Panc1 (cell line): ENCODE measurements around the gene WLS. TPM values are rescaled to one million over a fixed set of nuclear protein-coding genes. Genes with fewer than 3 reads are reported as not detected.

ENCODE experiments used
- ATAC-seq: fragments of 200-7000 bp; cut with Tn5 transposase; 2 replicates; pipeline ENCODE4 v1.9.1; 2020; ENCODE audit warnings: mild to moderate bottlenecking, moderate library complexity
- BruUV-seq: library from RNA; stranded (reverse); fragments of 400-500 nt; replicated peaks from 2 replicates; lab custom pipeline; 2021; lab: Mats Ljungman, UMichigan
- CTCF ChIA-PET: fragments of 300-600 bp; sonication (Branson Sonifier 250); formaldehyde crosslinking; loops from one replicate; lab custom pipeline; 2022; ENCODE audit warnings: antibody characterized with exemption; lab: Charles Lee
- POLR2A ChIA-PET: fragments of 300-600 bp; sonication (Branson Sonifier 250); formaldehyde crosslinking; loops from one replicate; lab custom pipeline; 2022; ENCODE audit warnings: antibody characterized with exemption; lab: Charles Lee
- DNase-seq: peaks from one replicate; pipeline ENCODE4 v3.0.0-alpha.2; 2010; ENCODE audit warnings: low read depth, low spot score
- H3K27ac ChIP-seq: 2 replicates; pipeline ENCODE4 v1.5.1; 2011; ENCODE audit warnings: mild to moderate bottlenecking, low read length, inconsistent platforms
- H3K27me3 ChIP-seq: fragments of 200-500 bp; sonication (Bioruptor generic); 2 replicates; pipeline ENCODE4 v1.6.0; 2014; ENCODE audit warnings: low read length, inconsistent platforms; ENCODE audit not compliant: control insufficient read depth, insufficient read depth
- H3K36me3 ChIP-seq: fragments of 200-500 bp; sonication (Bioruptor generic); 2 replicates; pipeline ENCODE4 v1.5.1; 2014; ENCODE audit warnings: inconsistent platforms, mild to moderate bottlenecking, low read length, moderate library complexity; ENCODE audit not compliant: control insufficient read depth, insufficient read depth
- H3K4me1 ChIP-seq: 2 replicates; pipeline ENCODE4 v1.5.1; 2011; ENCODE audit warnings: inconsistent platforms, mild to moderate bottlenecking, low read length, moderate library complexity; ENCODE audit not compliant: control insufficient read depth, insufficient read depth
- H3K4me3 ChIP-seq, 2 experiments: 2 replicates each; pipeline ENCODE4 v1.5.1; 2011 to 2012; ENCODE audit warnings: low read depth in 2 of 2, low read length in 2 of 2, mild to moderate bottlenecking in 2 of 2, inconsistent platforms in 1 of 2, moderate library complexity in 1 of 2
- H3K9me3 ChIP-seq: fragments of 200-500 bp; sonication (Bioruptor generic); 2 replicates; pipeline ENCODE4 v1.5.1; 2014; ENCODE audit warnings: low read depth, mild to moderate bottlenecking, inconsistent platforms, low read length, moderate library complexity; ENCODE audit not compliant: control insufficient read depth, insufficient read depth
- CTCF ChIP-seq: fragments of 450-650 bp; IDR thresholded peaks from 2 replicates; pipeline ENCODE4 v1.5.1; 2017; ENCODE audit warnings: mild to moderate bottlenecking
- POLR2AphosphoS5 ChIP-seq: IDR thresholded peaks from 2 replicates; pipeline ENCODE4 v1.6.1; 2012; ENCODE audit warnings: mild to moderate bottlenecking, low read depth, low read length, moderate library complexity
- SIN3A ChIP-seq: IDR thresholded peaks from 2 replicates; pipeline ENCODE4 v1.6.1; 2012; ENCODE audit warnings: low read depth, mild to moderate bottlenecking, low read length, moderate library complexity, borderline replicate concordance; ENCODE audit not compliant: insufficient read depth
- TCF7L2 ChIP-seq: IDR thresholded peaks from 2 replicates; pipeline ENCODE4 v1.6.1; 2011; ENCODE audit warnings: mild to moderate bottlenecking, low read depth, low read length, inconsistent platforms
- in situ Hi-C: cut with HindIII; loops from 2 replicates; pipeline ENCODE4 v1.10.0; 2016; ENCODE audit warnings: low sequenced_read_pairs, low pct_unique_long_range_greater_than_20kb
- intact Hi-C: fragments of 100-400 bp; cut with micrococcal nuclease; formaldehyde crosslinking; loops from one replicate; pipeline ENCODE4 v1.10.0; 2022; ENCODE audit not compliant: unreplicated experiment
- total RNA-seq: library from RNA; stranded (reverse); gene quantifications from one replicate; pipeline ENCODE4 v1.2.1, GENCODE V29; 2021; ENCODE audit not compliant: unreplicated experiment
- TF ChIP-seq, protein P1 (sequence below), 2 experiments: IDR thresholded peaks; 2 replicates each; pipeline ENCODE4 v1.6.1; 2011 to 2012; ENCODE audit warnings: low read depth in 2 of 2, control low read depth in 1 of 2, low read length in 1 of 2, mild to moderate bottlenecking in 1 of 2, moderate library complexity in 1 of 2; ENCODE audit not compliant: insufficient read depth in 1 of 2

WLS gene
- total RNA-seq, 1 experiment from 2014 or later, result 29.6 TPM

GRCh38 chr1:68217618-68218017 lies 14.7 kb downstream of the WLS start:
- POLR2A ChIA-PET, result no interaction called here
- DNase-seq (no peak), ATAC-seq (no peak)
- intact Hi-C loops, result no loop called here
- no peak overlapping the region for H3K27ac ChIP-seq
- CTCF ChIA-PET, result no interaction called here
- no peak overlapping the region for H3K4me3 ChIP-seq
- no peaks in the 10 kb centered on the region for H3K4me1 ChIP-seq
- no peaks in the 10 kb centered on the region for H3K36me3 ChIP-seq
- H3K9me3 ChIP-seq, result no peaks in the 10 kb centered on the region
- BruUV-seq, result no TSS peak
- no peaks in the 10 kb centered on the region for H3K27me3 ChIP-seq
- in situ Hi-C loops, result no loop called here
- TF ChIP-seq, protein P1, sequence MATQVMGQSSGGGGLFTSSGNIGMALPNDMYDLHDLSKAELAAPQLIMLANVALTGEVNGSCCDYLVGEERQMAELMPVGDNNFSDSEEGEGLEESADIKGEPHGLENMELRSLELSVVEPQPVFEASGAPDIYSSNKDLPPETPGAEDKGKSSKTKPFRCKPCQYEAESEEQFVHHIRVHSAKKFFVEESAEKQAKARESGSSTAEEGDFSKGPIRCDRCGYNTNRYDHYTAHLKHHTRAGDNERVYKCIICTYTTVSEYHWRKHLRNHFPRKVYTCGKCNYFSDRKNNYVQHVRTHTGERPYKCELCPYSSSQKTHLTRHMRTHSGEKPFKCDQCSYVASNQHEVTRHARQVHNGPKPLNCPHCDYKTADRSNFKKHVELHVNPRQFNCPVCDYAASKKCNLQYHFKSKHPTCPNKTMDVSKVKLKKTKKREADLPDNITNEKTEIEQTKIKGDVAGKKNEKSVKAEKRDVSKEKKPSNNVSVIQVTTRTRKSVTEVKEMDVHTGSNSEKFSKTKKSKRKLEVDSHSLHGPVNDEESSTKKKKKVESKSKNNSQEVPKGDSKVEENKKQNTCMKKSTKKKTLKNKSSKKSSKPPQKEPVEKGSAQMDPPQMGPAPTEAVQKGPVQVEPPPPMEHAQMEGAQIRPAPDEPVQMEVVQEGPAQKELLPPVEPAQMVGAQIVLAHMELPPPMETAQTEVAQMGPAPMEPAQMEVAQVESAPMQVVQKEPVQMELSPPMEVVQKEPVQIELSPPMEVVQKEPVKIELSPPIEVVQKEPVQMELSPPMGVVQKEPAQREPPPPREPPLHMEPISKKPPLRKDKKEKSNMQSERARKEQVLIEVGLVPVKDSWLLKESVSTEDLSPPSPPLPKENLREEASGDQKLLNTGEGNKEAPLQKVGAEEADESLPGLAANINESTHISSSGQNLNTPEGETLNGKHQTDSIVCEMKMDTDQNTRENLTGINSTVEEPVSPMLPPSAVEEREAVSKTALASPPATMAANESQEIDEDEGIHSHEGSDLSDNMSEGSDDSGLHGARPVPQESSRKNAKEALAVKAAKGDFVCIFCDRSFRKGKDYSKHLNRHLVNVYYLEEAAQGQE (IDR thresholded peaks at IDR 0.05; ENCODE audit: insufficient read depth in 1 of 2, low read depth in 2 of 2, low read length in 1 of 2), result no peak
- no peak for TF ChIP-seq SIN3A
- TF ChIP-seq POLR2AphosphoS5, result no peak
- no peak for TF ChIP-seq CTCF
- TF ChIP-seq TCF7L2, result no peak

- Histone ChIP-seq H3K36me3 (no peaks in the 10 kb centered on the region), H3K27ac (no peak overlapping the region), H3K27me3 (no peaks in the 10 kb centered on the region), H3K4me1 (no peaks in the 10 kb centered on the region), H3K9me3 (no peaks in the 10 kb centered on the region), H3K4me3 (no peak overlapping the region)
- TF ChIP-seq TCF7L2 (no peak), POLR2AphosphoS5 (no peak), SIN3A (no peak), CTCF (no peak)
- TF ChIP-seq, protein P1 (IDR thresholded peaks at IDR 0.05; ENCODE audit: insufficient read depth in 1 of 2, low read depth in 2 of 2, low read length in 1 of 2), result no peak
- CTCF ChIA-PET, result no interaction called here
- ATAC-seq (no peak), DNase-seq (no peak)
- BruUV-seq, result no TSS peak
- POLR2A ChIA-PET, result no interaction called here
- intact Hi-C loops (no loop called here), in situ Hi-C loops (no loop called here)
These were observed 15.2 kb downstream of the WLS start for GRCh38 chr1:68217060-68217554.
